RPMI8226 (cell line): ENCODE results near the gene MCU.
"Not testable (repeated sequence)": the region's sequence is repeated elsewhere in the genome, so short reads cannot be mapped to it uniquely, and the experiment has no call there.

Experiments
- DNase-seq: peaks from one replicate; pipeline ENCODE4 v3.0.0-alpha.2; 2015

Gene MCU

DNA sequence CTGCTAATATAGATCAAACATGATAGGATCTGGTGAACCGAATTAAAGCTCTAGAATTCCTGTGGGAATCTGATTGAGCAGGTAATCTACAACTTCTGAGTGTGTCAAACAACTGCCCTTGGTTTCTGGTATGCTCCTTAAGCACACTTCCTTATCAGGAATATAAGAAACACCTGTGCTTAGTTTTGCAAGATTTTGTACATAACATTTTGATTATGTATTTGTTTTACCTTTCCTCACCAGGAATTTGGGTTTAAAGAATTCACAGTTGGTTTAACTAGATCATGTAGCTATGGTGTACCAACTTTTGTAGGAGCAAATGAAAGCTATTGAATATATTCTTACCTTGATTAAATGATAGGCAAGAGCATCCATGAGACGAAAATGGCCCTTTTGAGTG, 40.6 kb downstream of the MCU start:
- DNase-seq: no peak

DNA sequence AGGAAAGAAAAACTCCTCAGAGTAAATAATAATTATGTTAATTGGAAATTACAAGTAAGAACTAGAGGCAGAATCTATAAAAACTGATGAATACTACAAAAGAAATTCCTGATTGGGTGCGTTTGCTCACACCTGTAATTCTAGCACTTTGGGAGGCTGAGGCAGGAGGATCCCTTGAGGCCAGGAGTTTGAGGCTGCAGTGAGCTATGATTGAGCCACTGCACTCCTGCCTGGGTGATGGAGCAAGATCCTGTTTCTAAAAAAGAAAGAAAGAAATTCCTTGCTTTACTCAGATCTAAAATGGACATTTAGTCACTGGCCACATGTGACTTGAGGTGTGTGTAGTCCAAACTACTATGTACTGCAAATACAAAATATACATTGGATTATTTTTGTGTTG, 42.0 kb downstream of the MCU start:
- no peak for DNase-seq

DNA sequence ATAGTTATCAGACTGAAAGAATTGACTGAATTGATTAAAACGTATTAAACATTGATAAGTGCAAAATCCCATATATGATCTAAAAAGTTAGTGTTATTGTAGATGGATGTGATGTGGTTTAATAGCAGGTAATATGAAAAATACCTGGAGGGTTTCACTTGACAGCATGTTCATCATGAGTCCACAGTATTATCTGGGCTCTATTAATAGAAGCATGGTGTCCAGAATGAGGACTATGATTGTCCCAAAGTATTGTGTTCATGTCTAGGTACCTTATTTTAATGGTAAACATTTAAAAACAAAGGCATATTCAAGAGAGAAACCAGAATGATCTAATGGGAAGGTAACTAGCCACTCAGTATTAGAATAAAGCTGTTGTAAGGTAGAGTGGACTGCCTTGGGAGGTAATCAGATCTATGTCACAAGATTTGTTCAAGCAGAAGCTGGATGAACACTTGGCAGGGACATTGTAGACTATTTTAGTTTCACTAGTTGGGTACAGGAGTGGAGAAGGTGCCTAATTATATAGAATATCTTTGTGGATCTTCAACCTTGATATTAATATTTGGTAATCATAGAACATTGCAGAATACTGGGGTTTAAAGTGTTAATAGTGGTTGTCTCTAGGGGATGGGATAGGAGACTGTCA, 43.5 kb downstream of the MCU start:
- no peak for DNase-seq

DNA sequence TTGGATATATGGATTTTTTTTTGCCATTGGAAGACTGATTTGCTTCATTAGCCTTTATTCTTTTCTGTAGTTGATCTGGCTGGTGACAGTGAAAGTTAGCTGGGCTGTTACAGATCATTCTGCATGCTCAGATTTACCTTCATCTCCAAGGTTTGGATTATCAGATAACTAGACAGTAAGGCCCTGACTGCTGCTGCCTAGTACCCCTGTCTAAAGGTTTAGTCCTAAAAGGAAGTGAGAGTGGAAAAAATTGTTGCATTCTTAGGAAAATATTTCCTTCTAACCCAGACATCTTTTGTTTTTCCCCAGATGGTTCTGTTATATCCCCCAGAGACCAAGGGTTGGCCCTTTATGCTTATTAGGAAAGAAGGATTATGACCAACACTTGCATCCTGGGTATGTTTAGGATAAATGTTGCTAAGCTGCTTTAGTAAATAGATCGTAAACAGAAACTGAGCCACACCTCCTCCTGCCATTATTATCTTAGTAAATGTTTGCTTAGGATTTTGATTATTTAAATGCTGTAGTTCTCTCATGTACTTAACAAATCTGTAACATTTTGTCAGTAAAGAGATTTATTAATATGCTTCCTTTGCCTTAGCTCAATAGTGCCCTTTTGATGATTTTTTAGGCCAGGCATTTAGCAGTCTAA, 44.4 kb downstream of the MCU start:
- no peak for DNase-seq

DNA sequence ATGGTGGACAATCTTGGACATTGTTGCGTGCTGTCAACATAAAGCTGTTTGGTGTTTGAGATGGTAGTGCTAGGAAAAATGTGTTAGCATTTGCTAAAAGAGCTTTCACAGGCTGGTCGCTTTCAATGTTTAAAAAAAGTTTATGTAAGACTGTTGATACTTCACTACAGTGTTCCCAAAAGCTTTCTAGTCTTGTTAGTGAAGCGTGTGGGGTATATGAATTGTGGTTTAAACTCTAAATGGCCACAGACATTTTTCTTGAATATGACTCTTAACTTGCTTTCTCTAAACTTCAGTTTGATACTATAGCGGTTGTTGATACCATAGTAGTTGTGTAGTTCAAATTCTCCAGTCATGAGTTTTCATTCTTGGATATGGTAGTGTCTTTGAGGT, 44.9 kb downstream of the MCU start:
- DNase-seq: no peak

DNA sequence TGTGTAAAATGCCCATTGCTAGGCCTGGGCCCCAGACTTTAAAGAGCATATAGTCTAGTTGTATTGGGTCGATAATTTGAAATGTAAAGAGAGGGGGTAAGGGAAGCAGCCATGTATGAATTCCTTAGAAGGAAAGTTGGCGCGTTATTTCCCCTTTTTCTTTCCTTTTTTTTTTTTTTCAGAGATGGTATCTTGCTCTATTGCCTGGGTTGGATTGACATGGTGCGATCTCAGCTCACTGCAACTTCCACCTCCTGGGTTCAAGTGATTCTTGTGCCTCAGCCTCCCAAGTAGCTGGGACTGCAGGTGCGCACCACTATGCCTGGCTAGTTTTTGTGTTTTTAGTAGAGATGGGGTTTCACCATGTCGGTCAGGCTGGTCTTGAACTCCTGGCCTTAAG, 45.4 kb downstream of the MCU start:
- DNase-seq: not testable (repeated sequence)

DNA sequence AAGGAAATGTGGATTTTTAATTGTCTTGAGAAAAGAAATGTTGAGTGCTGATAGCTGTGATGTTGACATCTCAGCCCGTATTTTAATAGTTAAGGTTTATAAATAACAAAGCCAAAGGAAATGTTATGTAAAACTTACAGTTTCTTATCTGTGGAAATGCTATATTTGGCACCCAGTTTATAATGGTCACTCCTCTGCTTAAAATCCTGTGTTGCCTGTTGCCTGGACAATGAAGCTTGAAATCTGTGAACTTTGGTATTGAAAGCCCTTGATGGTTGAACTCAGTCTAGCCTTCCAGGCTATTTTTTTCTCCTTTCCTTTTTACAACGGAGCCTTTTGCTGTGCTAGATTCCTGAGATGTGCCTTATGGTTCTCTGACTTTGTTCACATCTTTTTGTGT, 46.5 kb downstream of the MCU start:
- DNase-seq: no peak

DNA sequence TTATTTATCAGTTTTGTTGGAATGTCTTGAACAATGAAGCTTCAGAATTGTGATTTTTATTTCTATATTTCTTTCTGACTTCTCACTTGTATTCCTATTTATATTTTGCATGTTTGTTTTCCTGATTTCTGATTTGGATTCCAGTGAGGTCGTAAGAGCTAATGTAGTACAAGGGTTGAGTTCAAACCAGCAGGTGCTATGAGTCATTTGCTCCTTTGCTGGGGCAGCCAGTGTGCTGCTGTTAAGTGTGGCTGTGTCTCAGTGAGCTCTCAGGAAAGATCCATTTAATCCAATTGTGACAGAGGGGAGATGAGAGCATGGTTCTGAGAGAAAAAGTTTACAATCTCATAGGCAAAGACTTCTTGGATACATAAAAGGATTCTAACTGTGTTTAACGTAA, 48.6 kb downstream of the MCU start:
- DNase-seq: no peak

DNA sequence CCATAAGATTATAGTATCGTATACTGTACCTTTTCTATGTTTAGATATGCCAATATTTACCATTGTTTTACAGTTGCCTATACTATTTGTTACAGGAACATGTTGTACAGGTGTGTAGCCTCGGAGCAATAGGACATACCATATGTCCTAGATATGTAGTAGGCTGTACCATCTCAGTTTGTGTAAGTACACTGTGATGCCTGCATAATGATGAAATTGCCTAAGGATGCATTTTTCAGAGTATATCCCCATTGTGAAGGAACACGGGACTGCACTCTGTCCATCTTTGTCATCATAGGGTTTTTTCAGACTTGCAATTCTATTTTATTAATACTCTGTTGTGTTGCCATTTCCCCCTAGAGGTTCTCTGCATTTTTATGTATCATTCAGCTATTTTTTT, 50.1 kb downstream of the MCU start:
- DNase-seq: no peak

DNA sequence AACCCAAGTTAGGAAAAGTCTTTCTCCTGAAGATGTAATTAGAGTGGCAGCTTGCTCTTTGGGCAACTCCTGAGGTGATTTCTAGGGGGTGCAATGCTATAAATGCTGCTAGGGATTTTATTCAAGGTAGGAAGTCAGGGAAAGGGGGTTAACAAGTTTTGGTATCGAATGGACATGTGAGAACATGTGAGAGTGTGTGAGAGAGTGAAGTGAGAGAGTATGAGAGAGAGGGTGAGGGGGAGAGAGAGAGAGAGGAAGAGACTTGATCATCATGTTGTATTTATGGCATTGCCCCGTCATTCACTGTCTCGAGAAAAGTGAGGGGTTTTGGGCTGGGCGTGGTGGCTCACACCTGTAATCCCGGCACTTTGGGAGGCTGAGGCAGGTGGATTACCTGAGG, 50.9 kb downstream of the MCU start:
- DNase-seq: no peak

DNA sequence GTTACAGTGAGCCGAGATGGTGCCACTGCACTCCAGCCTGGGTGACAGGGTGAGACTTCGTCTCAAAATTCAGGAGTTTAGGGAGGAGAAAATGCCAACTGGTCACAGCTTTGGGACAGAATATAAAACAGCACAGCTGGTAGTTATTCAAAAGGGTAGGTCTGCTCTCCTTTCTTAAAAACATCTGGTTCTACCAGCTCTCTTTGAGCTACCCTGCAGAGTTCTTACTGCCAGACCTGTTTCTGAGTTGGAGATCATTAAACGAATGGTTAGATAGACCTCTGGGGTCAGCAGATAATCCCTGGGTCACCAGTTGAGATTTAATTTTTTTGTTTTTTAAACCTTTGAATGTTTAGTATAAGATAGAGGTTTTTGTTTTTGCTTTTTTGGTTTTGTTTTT, 52.6 kb downstream of the MCU start:
- DNase-seq: no peak

DNA sequence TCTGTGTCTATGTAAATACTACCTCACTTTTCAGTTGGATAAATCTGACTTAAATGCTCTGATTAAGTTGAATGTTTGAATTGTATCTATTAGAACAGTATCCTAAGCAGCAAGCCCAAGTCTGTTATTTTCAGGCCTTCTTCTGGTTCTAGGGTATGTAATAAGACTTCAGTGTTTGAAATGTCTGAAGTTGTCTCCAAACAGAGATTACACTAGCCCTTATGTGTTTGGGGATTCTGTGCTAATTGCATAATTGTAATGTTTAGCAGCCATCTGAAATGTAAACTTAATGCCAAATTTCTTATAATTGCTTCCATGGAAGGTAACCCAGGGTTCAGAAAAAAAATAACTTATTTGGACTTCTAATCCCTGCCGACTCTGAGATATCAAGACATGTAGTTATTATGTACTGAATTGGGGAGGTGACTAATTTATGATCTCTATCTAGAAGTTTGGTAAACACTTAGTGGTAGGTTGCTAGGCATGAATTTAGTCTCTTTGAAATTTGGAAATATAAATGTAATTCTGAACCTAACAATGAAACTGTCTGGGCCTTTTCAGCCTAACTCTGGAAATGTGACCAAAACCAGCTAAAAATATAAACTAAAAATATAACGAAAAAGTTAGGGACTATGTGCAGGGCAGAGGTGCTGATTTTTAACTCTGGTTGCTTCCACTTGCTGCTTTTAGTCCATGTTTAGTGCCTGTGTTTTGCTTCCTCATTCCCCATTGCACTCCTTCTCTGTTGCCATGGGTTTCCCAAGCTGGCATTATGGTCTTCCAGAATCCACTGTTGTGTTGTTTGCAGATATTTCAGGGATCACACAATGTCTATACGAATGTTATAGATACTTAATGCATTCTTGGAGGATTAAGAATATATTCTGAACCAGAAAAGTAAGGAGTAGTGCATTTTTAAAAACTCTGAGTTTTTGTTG, 54.8 kb downstream of the MCU start:
- no peak for DNase-seq

DNA sequence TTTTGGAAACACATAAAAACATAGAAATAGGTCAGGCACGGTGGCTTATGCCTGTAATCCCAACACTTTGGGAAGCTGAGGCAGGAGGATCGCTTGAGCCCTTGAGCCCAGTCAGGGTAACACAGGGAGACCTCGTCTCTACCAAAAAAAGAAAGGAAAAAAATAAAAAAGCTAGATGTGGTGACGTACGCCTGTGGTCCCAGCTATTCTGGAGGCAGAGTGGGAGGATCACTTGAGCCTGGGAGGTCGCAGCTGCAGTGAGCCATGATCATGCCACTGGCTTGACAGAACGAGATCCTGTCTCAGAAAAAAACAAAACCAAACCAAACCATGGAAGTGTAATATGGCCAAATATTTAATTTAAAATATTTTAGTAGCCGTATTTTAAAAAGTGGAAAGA, 55.6 kb downstream of the MCU start:
- no peak for DNase-seq

DNA sequence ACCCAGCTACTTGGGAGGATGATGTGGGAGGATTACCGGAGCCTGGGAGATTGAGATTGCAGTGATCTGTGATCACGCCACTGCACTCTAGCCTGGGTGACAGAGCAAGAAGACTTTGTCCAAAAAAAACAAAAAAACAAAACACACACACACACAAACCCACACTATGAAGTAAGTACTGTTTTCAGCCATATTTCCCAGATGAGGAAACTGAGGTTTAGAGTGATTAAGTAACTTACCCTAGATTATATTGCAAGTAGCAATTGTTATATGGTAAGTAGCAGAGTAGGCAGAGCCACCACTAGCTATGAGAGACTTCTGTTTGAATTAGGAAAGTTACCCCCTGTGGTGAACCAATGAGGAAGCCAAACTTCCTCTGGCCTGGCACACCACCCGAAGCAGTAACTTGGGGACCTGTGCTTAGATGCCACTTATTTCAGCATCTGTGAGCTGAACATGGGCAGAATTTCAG, 61.9 kb downstream of the MCU start:
- DNase-seq: no peak

DNA sequence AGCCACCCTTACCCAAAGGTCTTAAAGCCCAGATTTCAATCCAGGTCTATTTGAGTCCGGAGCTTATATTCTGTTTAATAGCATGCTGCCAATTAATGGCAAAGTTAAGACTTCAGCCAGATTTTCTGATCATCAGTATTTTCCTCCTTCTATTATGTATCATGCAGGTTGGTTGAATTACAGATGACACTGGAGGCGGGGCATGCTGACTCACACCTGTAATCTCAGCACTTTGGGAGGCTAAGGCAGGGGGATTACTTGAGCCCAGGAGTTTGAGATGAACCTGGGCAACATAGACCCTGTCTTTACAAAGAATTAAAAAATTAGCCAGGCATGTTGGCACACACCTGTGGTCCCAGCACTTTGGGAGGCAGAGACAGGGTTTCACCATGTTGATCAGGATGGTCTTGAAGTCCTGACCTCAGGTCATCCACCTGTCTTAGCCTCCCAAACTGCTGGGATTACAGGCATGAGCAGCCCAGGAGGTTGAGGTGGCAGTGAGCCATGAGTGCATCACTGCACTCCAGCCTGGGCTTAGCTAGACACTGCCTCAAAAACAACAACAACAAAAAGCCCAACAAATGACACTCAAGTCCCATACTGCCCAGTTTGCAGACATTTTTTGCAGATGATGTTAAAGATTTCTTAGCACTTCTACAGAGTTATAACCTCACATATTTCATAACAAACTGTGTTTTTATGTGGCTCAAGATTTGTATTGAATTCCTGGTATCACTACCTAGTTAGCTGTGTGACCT, 62.5 kb downstream of the MCU start:
- no peak for DNase-seq

DNA sequence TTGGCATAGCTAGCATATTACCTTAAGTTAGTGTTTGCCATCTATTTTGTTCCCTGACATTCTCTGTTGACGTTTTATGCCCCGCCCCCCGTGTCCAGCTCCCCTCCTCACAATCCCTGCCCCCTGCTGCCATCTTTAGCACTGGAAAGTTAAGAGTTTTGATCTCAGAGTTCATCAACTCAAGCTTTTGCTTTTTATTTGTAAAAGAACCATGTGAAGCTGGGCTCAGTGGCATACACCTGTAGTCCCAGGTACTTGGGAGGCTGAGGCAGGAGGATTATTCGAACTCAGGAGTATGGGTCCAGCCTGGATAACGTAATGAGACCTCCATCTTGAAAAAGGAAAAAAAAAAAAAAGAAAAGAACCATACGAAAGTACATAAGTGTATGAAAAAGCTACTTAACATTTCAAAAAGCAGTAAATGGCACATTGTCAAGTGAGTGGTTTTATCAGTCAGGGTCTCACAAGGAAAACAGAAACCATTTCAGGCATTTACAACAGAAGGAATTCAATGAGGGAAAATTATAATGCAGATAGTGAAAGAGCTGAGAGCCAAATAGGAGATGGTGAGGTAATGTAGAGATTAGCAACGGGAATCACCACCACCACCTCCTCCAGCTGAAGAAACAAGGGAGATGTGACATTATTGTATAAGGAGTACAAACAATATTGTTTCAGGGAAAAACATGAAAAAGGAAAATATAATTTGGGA, 64.9 kb downstream of the MCU start:
- DNase-seq: no peak

DNA sequence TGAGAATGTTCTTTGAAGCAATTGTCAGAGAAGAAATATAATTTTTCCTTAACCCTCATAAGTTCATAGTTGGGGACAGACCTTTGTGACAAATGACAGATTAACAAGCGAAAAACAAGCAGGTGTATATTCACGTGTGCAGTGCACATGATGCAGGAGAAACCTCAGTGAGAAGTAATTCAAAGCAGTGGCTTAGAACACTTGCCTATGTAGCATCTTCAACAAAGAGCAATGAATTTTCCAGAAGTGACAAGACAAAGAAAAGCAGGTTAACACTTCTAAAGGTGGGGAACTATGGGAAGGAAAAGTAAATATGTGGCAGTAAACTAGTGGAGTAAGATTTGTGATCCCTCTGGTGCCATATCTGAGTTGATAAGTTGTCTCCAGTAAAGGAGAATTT, 65.8 kb downstream of the MCU start:
- no peak for DNase-seq

DNA sequence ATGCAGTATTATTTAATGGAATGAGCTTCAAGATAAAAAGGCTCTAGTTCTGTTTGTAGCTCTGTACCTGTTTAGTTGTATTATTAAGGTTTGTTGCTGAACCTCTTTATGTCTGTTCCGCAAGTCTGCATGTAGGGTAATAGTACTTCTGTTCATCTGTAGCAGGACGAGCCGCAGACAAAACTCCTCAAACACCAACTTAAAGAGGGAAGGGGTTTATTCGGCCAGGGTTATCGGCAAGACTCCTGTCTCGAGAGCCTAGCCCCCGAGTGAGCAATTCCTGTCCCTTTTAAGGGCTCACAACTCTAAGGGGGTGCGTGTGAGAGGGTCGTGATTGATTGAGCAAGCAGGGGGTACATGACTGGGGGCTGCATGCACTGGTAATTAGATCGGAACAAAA, 67.0 kb downstream of the MCU start:
- DNase-seq: not testable (repeated sequence)

DNA sequence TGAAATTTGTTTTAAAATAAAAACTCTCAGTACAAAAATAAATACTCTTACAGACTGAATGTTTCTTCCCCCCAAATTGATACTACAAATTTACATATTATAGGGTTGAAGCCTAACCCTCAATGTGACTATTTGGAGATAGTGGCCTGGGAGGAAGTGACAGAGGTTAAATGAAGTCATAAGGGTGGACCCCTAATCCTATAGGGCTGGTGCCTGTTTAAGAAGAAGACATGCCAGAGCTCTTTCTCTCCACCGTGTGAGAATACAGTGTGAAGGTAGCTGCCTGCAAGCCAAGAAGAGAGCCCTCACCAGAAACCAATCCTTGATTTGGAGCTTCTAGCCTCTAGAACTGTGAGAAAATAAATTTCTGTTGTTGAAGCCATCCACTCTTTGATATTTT, 67.6 kb downstream of the MCU start:
- no peak for DNase-seq

DNA sequence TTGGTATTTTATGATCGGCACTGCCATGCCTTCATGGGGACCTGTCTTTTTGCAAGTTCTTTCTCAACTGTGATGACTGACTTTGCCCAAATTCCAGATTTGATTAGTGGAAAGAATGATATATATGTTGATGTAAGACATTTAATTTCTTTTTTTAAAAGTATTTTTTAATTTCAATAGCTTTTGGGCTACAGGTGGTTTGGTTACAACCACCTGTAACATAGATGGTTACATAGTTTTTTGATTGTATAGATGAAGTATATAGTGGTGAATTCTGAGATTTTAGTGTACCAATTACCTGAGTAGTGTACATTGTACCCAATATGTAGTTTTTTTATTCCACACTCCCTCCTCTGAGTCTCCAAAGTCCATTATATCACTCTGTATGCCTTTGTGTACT, 69.6 kb downstream of the MCU start:
- no peak for DNase-seq

DNA sequence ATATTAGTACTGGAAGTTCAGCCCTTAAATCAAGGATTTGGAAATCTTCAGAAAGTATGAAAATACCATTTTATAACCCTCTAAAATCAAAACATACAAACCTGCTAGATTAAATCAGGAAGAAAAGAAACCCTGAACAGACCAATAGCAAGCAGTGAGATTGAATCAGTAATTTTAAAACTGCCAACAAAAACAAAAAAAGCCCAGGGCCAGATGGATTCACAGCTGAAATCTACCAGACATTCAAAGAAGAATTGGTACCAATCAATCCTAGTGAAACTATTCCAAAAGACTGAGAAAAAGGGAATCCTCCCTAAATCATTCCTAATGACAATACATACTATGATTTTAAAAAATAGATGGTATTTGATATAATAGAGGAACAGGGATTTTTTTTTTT, 70.1 kb downstream of the MCU start:
- DNase-seq: no peak

DNA sequence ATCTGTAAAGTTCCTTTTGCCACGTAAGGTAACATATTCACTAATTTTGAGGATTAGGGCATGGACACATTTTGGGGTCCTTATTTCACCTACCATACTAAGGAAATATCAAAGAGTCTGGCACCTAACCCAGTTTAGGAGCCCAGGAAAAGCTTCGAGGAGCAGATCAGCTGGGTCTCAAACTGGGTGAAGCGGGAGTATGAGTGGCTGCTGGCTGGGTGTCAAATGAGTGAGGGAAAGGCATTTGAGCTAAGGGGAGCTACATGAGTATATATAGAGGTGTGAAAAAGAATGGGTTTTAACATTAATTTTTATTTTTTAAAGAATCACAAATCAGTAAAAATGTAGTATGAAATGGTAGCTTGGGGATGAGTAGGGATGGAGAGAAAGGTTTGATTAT, 71.3 kb downstream of the MCU start:
- DNase-seq: no peak

DNA sequence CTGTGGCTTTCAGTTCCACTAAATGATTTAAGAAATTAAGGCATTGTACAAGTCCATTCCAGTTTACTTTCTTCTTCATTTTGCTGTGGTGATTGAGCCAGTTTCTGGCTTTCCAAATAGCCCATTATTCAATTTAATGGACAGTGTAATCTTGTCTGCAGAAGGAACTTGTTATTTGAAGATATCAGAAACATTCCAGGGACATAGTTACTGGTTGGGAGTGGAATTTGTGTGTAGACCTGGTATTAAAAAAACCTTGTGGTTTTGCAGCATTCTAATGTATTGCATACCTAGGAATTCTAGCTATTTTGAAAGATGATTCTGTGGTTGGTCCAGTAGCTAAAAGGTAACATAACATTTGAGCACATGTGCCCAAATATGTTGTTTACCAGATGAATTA, 72.2 kb downstream of the MCU start:
- no peak for DNase-seq
